Measurements from ENCODE around the gene CDRT4. TPM values are rescaled to one million over a fixed set of nuclear protein-coding genes. Genes with fewer than 3 reads are reported as not detected.

The CDRT4 gene
- total RNA-seq, 4 donors from 2014 or later, result 4.0 to 13.4 (median 11.1) TPM

GRCh38 chr17:15388356-15389041 is 78.9 kb downstream of the CDRT4 start:
- 67 to 93% methylated on average over 8 of the region's 8 CpGs for WGBS, 2 donors
- Histone ChIP-seq H3K4me1 (peaks cover 6% of the 10 kb centered on the region in 2 donors), H3K27ac (no peak overlapping the region), H3K4me3 (replicated peaks in 1 of 3) (no peak overlapping the region), H3K9me3 (no peaks in the 10 kb centered on the region), H3K36me3 (no peaks in the 10 kb centered on the region), H3K27me3 (no peaks in the 10 kb centered on the region)
- TF ChIP-seq CTCF (IDR thresholded peaks at IDR 0.05) (no peak), POLR2A (IDR thresholded peaks at IDR 0.05) (no peak)
- intact Hi-C loops (cut with DNase I), result no loop called here
- no peak for DNase-seq

- intact Hi-C loops (cut with DNase I), result no loop called here
- Histone ChIP-seq H3K27ac (no peak overlapping the region), H3K27me3 (no peaks in the 10 kb centered on the region), H3K4me3 (replicated peaks in 1 of 3) (no peak overlapping the region), H3K9me3 (no peaks in the 10 kb centered on the region), H3K4me1 (peaks cover 6% of the 10 kb centered on the region in 2 donors), H3K36me3 (no peaks in the 10 kb centered on the region)
- DNase-seq, result no peak
- 95 to 98% methylated on average over 4 of the region's 4 CpGs for WGBS, 2 donors
- TF ChIP-seq CTCF (IDR thresholded peaks at IDR 0.05), result no peak
- TF ChIP-seq POLR2A (IDR thresholded peaks at IDR 0.05), result no peak
Measured at GRCh38 chr17:15386083-15386482, 81.3 kb downstream of the CDRT4 start.

Other genes starting within 250 kb of the CDRT4 start
- 100 to 1,000 TPM in 2 of 4 donors, 10 to 100 TPM in 2; 61.0 to 254 (median 109) TPM for gene PMP22, start 202.3 kb downstream of the CDRT4 start, total RNA-seq
- gene TEKT3, start 126.0 kb downstream of the CDRT4 start, total RNA-seq, result 1 to 10 TPM in 3 of 4 donors, not detected in 1; 1.1 to 2.3 (median 1.9) TPM
- gene TVP23C, start 95.9 kb upstream of the CDRT4 start, total RNA-seq, result 10 to 100 TPM; 37.9 to 99.0 (median 67.4) TPM
- 10 to 100 TPM in 2 of 4 donors, 1 to 10 TPM in 2; 2.8 to 18.4 (median 8.4) TPM for gene FBXW10B, start 152.1 kb upstream of the CDRT4 start, total RNA-seq
- gene TRIM16, start 216.7 kb upstream of the CDRT4 start, total RNA-seq, result 100 to 1,000 TPM in 1 of 4 donors, 10 to 100 TPM in 3; 45.4 to 125 (median 90.6) TPM
- gene ZNF286A, start 232.1 kb upstream of the CDRT4 start, total RNA-seq, result 10 to 100 TPM; 21.9 to 55.2 (median 28.8) TPM

Data from thyroid gland (tissue), 4 donors.